ENCODE data around the gene TSSK6.

DNA sequence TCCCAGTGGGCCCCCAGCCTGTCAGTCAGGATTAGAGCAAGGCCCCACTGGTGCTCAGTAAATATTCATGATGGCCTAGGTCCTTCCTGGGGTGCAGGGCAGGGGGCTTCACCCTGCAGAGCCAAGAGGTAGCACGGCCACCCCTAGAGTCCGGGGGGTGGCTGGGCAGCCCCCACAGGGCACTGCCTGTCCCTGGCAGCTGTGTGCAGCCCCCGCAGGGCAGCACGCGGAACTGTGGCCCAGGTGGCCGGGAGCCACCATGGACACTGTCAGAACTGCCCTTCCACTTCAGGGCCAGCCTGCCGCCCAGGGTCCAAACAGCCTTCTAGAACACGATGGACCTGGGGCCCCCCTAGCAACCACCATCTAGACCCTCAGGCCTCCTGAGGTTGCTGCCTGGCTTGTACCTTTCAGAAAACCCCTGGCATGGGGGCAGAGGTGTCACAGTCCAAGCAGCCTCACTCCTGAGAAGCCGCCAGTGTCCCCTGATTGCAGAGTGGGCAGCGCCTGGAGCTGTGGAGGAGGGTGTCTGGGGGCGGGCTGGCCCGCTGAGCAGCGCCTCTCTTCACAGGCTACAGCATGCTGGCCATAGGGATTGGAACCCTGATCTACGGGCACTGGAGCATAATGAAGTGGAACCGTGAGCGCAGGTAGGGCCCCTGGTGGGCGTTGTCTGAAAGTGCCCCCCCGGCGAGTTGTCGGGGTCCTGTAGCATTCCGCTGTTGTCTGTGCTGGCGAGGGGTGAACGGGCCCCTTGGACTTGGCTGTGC lies 10.4 kb upstream of the TSSK6 start:
- TF ChIP-seq SREBF1 (IDR thresholded peaks at IDR 0.05; ENCODE audit: low read length): no peak
- TF ChIP-seq TCF3 (IDR thresholded peaks at IDR 0.05; ENCODE audit: borderline replicate concordance, insufficient read depth, low read depth, low read length): no peak
- TF ChIP-seq, protein P1, sequence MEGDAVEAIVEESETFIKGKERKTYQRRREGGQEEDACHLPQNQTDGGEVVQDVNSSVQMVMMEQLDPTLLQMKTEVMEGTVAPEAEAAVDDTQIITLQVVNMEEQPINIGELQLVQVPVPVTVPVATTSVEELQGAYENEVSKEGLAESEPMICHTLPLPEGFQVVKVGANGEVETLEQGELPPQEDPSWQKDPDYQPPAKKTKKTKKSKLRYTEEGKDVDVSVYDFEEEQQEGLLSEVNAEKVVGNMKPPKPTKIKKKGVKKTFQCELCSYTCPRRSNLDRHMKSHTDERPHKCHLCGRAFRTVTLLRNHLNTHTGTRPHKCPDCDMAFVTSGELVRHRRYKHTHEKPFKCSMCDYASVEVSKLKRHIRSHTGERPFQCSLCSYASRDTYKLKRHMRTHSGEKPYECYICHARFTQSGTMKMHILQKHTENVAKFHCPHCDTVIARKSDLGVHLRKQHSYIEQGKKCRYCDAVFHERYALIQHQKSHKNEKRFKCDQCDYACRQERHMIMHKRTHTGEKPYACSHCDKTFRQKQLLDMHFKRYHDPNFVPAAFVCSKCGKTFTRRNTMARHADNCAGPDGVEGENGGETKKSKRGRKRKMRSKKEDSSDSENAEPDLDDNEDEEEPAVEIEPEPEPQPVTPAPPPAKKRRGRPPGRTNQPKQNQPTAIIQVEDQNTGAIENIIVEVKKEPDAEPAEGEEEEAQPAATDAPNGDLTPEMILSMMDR (IDR thresholded peaks at IDR 0.05 in 2 of 3, conservative IDR thresholded peaks at IDR 0.05 in 1 of 3; ENCODE audit: control insufficient read depth in 2 of 3, extremely low read depth in 1 of 3, insufficient read depth in 1 of 3, low read depth in 3 of 3, low read length in 3 of 3): no peak
- TF ChIP-seq POLR2A (IDR thresholded peaks at IDR 0.05; ENCODE audit: low read depth, low read length): no peak
- no peak for TF ChIP-seq CHD2 (IDR thresholded peaks at IDR 0.05; ENCODE audit: borderline replicate concordance, low read depth, low read length)
- TF ChIP-seq EZH2 (IDR thresholded peaks at IDR 0.05; ENCODE audit: borderline replicate concordance, control insufficient read depth, low read depth, low read length): no peak
- TF ChIP-seq WRNIP1 (IDR thresholded peaks at IDR 0.05; ENCODE audit: borderline replicate concordance, low read depth, low read length): no peak
- TF ChIP-seq, protein P2, sequence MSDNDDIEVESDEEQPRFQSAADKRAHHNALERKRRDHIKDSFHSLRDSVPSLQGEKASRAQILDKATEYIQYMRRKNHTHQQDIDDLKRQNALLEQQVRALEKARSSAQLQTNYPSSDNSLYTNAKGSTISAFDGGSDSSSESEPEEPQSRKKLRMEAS (IDR thresholded peaks at IDR 0.05; ENCODE audit: low read depth, low read length): no peak
- TF ChIP-seq MYC (IDR thresholded peaks at IDR 0.05; ENCODE audit: insufficient read depth, insufficient read length, insufficient replicate concordance, low read length, severe bottlenecking): no peak

Data from GM12878 (cell line).